HG02642 (cell line): ENCODE results near the gene NUMA1.

Experiments
- ATAC-seq: cut with Tn5 transposase; IDR thresholded peaks from one replicate; pipeline ENCODE4 v1.9.1; 2021; ENCODE audit warnings: mild to moderate bottlenecking; ENCODE audit not compliant: unreplicated experiment, poor library complexity

The NUMA1 gene

DNA sequence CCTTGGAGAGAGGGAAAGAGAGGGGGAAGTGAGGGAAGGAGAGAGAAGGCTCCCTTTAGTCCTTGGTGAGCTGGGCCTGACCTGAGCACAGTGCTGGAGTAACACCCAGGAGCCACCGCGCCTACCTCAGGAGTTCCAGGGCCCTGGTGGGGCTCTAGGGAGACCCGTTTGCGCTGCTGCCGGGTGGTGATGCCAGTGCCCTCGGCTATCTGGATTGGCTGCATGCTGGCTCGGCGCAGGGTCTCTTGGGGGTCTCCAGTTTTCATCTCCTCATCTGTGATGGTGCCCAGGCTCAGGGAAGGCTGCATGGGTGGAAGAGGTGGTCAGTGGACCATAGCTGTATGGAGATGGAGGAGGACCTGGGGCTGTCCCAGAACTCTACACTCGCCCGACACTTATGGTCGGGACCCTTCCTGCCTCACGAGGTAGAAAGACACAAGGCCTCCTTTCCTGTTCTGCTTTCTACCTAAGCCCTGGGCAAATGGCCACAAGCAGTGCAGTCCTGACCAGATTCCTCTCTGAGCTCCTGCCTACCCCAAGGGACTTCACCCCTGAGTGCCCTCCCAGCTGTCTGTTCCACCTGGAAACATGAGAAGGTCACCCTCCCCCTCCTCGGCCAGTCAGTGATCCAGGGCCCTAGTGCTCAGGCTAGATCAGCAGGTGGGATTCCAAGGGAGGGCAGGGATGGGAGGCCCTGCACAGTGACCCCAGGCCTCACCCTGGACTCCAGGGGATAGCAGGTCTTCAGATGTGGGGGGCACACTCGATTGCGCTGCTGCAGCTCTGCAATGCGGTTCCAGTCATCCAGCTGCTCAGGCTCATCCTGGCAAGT is 75.6 kb downstream of the NUMA1 start:
- ATAC-seq, result no peak

DNA sequence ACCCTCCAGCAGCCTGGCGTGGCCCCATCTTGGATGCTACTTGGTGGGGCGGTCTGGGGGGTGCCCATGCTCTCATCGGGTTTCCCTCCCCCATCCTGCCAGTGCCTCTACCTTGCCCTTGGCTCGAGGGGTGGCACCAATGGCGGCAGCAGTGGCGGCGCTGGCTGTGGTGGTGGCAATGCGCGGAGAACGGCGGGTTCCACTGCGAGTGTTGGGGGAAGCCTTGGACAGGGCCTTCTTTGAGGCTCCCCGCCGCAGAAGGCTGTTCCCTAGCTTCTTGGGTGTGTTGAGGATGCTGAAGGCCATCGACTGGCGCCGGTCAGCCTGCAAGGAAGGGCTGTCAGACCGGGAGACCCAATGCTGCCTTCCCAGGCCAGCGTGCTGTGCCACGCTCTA is 76.6 kb downstream of the NUMA1 start:
- ATAC-seq, result no peak

DNA sequence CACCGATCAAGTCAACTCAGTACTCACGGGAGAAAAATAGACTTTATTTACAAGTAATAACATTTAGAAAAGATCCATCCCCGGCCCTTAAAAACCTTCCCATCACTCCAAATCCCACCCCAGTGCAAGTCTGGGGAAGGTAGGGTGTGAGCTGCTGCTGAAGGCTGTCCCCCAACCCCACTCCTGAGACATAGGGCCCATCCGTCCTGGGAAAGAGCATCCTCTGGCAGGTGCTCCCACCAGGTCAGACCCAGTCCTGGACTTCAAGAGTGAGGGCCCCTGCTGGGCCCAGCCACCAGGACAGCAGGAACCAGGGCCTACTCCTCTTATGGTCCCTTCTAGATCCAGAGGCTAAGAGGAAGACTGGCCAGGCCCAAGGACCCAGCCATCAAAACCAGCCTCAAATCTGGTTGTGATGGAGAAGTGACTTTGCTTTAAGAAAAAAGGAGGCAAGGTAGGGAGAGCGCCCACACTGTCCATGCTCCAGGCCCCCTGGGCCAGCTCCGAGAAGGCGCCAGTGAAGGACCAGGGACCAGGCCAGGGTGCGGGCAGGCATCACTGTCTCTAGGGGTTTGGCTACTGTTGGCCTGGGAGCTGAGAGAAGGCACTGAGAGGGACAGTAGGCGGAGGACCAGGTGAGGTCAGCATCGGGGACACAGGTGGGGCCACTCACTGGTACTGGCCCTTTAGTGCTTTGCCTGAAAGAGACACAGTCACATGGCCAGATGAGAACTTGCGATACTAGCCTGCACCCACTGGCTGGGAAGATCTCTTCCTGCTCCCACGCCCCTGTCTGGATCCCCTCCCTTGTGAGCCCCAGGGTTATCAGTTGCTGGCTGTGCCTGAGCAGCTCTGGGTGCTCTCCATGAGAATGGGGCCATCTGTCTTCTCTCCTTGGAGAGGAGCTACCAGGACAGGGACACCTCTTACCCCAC is 77.2 kb downstream of the NUMA1 start:
- no peak for ATAC-seq

DNA sequence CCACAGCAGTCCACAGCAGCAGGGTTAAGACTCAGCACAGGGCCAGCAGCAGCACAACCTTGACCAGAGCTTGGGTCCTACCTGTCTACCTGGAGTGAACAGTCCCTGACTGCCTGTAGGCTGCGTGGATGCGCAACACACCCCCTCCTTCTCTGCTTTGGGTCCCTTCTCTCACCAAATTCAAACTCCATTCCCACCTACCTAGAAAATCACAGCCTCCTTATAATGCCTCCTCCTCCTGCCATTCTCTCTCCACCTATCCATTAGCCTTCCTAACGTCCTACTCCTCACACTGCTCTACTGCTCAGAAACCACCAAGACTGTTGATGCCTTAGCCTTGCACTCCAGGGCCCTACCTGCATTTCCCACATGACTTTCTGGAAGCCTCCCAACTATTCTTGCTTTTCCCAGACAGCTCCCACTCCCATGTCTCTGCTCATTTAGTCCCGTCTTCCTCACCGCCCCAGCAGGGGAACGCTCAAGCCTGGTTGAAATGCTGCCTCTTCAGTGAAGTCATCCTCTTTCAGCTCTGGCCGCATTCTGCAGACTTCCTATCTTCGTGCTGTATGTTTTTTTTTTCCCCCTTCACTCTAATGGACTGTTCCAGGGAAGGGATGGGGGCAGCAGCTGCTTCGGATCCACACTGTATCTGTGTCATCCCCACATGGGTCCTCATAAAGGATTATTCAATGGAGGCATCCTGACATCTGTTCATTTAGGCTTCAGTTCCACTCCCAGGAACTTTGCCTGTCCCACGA is 78.3 kb downstream of the NUMA1 start:
- no peak for ATAC-seq

DNA sequence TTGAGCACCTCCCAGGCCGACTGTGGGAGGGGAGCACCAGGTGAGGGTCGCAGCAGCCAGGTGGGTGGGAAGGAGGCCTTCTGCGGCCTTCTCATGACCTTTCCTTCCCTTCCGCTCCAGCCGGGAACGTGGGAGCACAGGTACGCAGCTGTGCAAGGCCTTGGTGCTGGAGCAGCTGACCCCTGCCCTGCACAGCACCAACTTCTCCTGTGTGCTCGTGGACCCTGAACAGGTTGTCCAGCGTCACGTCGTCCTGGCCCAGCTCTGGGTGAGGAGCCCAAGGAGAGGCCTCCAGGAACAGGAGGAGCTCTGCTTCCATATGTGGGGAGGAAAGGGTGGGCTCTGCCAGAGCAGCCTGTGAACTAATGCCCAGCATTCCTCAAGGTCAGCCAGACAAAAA is 79.1 kb downstream of the NUMA1 start:
- ATAC-seq, result no peak

DNA sequence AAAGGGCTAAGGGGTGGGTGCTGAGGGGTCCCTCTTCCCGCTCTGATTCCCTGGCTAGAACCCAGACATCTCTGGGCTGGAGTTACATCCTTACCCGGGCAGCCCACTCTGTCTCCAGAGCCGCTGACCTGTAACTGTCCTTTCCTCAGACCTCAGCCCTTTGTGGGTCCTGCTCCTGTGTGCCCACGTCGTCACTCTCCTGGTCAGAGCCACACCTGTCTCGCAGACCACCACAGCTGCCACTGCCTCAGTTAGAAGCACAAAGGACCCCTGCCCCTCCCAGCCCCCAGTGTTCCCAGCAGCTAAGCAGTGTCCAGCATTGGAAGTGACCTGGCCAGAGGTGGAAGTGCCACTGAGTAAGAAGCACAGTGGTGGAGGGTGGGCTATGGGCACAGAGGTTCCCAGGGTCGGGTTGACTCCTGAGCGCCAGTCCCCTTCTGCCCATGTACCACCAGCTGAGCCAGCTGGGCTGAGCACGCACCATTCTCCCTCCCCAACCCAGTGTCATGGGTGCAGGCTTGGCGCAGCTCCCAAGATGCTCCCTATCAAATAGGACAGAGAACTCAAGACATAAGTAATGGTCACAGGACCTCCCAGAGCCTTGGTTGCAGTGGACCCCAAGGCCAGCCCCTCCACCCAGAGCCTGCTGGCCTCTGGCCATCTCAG is 80.0 kb downstream of the NUMA1 start:
- ATAC-seq, result no peak

DNA sequence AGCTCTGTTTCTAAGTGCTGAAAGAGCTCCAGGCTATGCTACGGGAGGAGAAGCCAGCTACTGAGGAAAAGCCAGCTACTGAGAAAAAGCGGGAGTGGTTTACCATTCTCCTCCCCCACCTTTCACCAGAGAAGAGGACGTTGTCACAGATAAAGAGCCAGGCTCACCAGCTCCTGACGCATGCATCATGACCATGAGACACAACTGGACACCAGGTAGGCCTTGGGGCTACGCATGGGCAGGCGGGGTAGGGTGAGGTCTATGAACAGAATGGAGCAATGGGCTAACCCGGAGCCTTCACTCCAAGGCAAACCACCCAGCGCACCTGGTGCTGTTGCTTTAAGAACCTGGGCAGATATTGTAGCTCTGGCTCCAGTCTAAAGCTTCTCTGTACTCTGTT is 80.5 kb downstream of the NUMA1 start:
- ATAC-seq, result no peak

DNA sequence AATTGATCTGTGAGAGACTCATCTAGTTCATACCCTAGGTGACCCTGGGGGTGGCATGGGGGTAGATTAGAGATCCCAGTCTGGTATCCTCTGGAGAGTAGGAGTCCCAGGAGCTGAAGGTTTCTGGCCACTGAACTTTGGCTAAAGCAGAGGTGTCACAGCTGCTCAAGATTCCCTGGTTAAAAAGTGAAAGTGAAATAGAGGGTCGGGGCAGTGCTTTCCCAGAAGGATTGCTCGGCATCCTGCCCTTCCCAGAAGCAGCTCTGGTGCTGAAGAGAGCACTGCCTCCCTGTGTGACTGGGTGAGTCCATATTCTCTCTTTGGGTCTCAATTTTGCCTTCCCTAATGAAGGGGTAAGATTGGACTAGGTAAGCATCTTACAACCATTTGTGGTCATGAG is 81.0 kb downstream of the NUMA1 start:
- no peak for ATAC-seq

DNA sequence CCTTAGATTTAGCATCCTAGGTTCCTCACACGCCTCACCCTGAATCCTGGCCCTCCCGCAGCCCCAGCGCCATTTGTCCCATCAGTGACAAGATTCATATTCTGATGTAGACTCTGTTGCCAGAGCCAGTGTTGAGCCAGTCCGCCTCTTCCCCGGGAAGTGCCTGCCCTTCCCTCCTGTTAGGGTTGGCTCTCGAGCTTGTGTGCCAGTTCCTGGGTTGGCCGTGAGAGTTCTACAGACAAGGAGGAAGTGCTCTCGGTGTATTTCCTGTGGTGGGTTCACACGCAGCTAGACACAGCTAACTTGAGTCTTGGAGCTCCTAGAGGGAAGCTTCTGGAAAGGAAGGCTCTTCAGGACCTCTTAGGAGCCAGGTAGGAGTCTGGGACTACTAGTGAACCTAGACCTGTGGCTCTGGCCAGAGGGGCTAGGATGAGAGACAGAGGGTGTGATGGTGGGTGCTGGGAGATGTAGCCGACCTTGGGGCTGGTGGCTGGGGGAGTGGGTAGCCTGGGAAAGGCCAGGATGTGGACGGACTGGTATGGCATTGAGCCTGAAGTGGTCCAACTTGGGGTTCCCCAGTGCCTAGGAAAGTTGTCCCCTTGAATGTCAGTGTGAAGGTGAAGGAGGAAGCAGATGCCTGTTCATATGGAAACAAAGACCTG is 81.6 kb downstream of the NUMA1 start, which contains the start of gene IL18BP:
Gene IL18BP, plus strand, starts transcription at position 261 of the 662 bp plus-strand sequence. CDS start 1,076 bp downstream, outside the sequence.
- no peak for ATAC-seq

DNA sequence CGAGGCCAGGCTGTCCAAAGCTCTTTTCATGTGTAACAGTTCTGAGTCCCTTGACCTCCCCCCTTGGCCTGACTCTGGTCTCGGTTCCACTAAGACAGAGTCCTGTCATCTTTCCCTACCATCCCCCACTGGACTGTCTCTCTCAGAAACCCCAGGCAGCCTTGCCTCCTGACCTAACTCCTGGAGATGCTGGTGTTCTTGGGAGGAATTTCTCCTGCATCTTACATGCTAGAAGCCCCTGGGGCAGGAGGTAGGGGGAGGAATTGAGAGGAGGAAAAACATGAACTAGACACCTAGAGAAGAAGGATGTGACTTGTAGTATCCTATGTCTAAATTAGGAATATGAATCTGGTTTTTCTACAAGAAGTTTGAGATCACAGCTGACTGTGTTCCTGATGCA is 82.3 kb downstream of the NUMA1 start:
- ATAC-seq, result no peak

DNA sequence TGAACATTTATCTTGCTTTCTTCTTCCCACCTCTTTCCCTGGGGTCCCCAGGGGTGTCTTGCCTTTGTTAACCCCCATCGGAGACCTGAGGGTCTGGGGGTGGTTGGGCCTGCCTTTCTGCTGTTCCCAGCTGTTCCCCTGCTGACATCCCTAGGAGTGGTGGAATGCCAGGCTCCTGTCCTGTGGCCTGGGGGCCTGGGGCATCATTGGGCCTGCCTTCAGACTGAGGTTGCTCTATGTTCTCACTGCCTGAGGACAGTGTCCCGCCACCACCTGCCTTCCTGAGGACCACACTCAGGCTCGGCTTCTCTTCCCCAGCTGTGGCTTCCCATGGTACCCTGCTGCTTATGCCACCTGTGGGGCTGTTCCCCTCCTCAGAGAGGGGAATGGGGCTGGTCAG is 82.7 kb downstream of the NUMA1 start:
- no peak for ATAC-seq

DNA sequence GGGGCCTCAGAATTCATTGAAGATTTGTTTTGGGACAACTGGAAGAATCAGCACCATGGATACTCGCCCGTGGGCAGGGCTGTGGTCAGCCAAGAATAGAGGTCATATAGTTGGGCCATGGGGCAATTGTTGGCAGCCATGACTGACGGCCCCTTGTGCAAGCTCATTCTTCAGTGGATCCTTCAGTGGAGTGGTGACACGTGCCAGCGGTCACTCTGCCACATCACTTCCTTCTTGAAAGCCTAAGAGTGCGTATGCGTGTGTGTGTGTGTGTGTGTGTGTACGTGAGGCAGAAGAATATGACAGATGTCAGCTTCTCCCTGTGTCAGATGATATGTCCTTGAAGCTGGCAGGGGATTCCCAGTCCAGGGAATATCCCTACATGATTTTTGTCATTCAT is 83.4 kb downstream of the NUMA1 start:
- no peak for ATAC-seq

DNA sequence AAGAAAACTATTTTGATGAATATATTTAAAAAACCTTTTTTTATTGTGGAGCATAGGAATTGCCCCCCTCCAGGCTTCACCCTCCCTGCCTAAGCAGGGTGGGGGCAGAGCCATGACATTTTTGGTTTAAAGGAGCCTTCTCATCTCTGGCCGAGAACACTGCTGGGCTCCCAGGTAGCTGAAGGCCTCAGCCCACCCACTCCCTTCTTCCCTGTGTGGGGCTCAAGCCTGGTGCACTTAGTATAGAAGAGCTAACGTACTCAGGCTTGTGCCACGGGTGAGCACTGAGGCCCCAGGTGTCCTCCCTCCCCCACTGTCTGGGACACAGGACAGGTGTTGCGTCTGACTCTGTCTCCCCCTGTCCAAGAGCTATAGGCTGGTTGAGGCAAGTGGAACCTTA is 83.8 kb downstream of the NUMA1 start:
- no peak for ATAC-seq

DNA sequence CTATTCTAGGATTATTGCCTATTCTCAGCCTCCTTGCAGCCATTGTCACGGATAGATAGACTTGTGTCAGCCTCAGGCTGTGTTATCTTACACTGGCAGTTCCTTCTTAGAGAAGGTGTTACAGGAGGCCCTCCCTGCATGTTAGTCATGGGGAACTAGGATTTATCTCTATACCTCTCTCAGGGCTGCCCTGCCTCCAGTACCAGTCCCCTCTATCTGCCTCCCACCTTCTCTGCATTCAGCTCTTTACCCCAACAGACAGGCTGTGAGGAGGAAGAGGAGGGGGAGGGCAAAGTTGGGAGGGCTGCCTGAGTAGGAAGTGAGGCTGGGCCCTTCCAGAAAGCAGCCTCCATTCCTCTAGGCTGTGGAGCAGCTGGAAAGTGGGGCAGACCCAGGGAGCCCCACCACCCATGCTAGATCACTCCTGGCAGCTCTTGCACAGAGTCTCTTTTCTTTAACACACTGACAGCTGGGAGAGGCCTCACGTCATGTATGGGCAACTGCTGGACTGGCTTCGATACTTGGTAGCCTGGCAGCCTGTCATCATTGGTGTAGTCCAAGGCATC is 84.5 kb downstream of the NUMA1 start:
- ATAC-seq, result no peak

DNA sequence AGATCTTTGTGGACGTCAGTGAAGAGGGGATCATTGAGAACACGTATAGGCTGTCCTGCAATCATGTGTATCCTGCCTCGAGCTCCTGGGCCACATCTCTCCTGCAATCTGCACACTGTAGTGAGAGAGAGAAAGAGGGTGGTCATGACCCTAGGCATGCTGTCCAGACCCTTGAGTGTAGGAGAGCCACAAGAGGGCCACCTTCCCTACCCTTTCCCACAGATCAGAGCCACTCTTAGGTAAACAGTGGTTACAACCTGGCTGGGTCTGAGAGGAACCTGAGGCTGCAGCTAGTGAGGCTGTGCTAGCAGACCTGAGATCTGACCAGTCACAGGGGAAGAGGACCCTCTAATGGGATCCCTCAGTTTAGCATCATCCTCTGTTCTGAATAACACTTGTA is 85.6 kb downstream of the NUMA1 start:
- ATAC-seq, result no peak

DNA sequence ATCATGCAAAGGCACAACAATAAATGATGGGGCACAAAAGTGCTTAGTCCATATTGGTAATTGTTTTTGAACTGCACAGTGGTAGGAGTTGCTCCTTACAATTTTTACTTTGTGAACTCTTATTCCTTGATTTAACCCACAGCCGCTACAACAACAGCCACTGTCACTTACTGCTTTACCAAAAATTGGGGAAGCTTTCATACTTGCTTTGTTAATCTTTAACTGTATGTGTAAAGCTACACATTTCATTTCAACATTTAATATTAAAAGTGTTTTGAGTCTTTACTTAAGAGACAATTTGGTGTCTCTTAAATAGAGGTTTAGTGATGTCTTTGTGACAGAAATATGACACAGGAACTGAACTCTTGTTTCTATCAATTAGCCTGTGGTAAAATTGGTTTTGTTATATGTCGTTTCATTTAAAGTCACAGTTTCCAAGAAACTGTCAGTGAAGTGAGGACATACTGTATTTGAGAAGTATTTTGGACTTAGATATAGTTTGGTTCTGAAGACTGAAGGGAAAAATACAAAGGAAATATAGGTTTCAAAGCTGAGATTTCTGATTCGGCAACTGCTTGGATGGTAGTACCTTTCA is 88.1 kb downstream of the NUMA1 start:
- peak; percentile 2 for ATAC-seq

DNA sequence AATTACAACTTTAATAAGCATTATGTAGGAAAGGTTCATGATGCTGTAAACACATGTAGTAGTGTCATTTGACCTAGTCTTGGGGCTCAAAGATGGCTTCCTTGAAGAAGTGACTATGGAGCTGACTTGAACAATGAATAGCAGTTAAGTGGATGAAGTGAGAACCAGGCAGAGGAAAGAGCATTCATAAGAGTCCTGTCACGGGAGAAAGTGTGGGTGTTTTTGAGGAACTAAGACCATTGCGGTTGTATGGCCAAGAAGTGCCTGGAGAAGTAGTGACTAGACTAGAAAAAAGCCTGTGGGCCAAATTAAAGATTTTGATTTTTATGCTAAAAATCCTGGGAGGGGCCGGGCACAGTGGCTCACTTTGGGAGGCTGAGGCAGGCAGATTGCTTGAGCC is 88.8 kb downstream of the NUMA1 start:
- ATAC-seq, result peak; percentile 59

DNA sequence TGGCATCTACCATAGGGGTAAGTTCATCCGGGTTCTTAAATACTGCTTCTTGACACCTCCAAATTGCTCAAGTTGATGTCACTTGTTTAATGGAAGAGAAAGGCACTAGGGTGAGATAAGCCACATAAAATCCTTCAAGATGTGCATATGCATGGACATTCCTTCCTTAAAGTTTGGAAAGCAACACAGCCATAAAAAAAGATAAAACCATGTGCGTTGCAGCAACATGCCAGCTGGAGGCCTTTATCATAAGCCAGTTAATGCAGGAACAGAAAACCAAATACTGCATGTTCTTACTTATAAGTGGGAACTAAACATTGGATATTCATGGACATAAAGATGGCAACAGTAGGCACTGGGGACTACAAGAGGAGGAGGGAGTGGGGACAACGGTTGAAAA is 89.6 kb downstream of the NUMA1 start:
- no peak for ATAC-seq

DNA sequence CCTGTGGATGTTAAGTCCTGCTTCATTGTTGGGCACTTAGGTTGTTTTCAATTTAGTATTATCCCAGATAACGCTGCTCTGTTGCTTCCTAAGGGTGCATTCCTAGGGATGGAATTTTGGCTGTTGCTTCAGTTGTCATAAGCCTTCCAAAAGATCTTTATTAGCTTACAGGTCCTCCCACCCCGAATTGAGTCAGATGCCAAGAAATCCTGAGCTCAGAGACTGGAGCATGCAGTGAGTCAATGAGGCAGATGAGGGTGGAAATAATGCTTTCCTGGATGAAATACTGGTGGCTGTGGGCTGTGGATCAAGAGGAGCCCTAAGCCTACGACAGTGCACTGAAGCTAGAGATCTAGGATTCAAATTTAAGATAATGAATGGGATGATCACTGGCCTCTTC is 92.3 kb downstream of the NUMA1 start:
- no peak for ATAC-seq
